GM23338 (cell line): Measurements from ENCODE around the gene PFDN4.

Experiments used
- CREB1 ChIP-seq: fragments of 250-450 bp; sonication (Bioruptor Pico); IDR thresholded peaks from 2 replicates; pipeline ENCODE4 v1.5.0; 2020; ENCODE audit warnings: low read depth, mild to moderate bottlenecking, moderate library complexity
- EZH2 ChIP-seq: fragments of 200-600 bp; sonication (generic); IDR thresholded peaks from one replicate; pipeline ENCODE4 v1.8.0; 2017; ENCODE audit warnings: antibody characterized with exemption, mild to moderate bottlenecking, low read depth; ENCODE audit not compliant: unreplicated experiment
- EZH2phosphoT487 ChIP-seq: fragments of 200-600 bp; sonication (generic); IDR thresholded peaks from one replicate; pipeline ENCODE4 v1.8.1; 2018; ENCODE audit warnings: antibody characterized with exemption; ENCODE audit not compliant: unreplicated experiment
- JUNB ChIP-seq: IDR thresholded peaks from one replicate; pipeline ENCODE4 v1.6.1; 2016; ENCODE audit warnings: antibody characterized with exemption; ENCODE audit not compliant: unreplicated experiment
- POLR2AphosphoS5 ChIP-seq: IDR thresholded peaks from 2 replicates; pipeline ENCODE4 v1.6.1; 2016; ENCODE audit warnings: antibody characterized with exemption, low read depth
- ZNF114 ChIP-seq: fragments of 250-450 bp; sonication (Bioruptor Pico); IDR thresholded peaks from 2 replicates; pipeline ENCODE4 v1.5.0; 2020; ENCODE audit warnings: mild to moderate bottlenecking, moderate library complexity
- TF ChIP-seq, protein P1 (sequence below), 2 experiments: fragments of 200-600 bp in 1 of 2; sonication (generic) in 1 of 2; conservative IDR thresholded peaks; 2 replicates each; pipeline versions ENCODE4 v1.5.1 to v1.6.1; 2016 to 2017; ENCODE audit warnings: antibody characterized with exemption in 2 of 2, low read depth in 2 of 2, mild to moderate bottlenecking in 2 of 2, moderate library complexity in 1 of 2
- TF ChIP-seq, protein P2 (sequence below): IDR thresholded peaks from one replicate; pipeline ENCODE4 v1.6.1; 2018; ENCODE audit warnings: antibody characterized with exemption; ENCODE audit not compliant: unreplicated experiment

DNA sequence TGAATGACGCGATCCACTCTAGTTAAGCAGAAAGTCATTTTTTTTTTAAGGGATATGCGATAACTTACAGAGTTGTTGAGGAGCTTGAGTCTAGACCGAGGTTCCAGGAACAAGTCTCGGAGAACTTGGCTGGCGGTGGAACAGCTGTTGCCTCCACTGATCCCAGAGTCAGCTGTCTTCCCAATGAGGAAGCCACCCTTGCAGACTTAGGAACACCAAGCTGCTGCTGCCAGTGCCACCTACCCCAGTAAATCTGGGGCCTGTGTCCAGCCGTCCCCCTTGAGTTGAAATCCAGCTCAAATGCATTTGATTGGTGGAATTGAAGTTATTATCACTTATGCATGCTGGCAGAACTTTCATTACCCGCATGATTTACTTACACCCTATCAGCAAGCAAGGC lies 6.7 kb downstream of the PFDN4 start:
- TF ChIP-seq, protein P1, sequence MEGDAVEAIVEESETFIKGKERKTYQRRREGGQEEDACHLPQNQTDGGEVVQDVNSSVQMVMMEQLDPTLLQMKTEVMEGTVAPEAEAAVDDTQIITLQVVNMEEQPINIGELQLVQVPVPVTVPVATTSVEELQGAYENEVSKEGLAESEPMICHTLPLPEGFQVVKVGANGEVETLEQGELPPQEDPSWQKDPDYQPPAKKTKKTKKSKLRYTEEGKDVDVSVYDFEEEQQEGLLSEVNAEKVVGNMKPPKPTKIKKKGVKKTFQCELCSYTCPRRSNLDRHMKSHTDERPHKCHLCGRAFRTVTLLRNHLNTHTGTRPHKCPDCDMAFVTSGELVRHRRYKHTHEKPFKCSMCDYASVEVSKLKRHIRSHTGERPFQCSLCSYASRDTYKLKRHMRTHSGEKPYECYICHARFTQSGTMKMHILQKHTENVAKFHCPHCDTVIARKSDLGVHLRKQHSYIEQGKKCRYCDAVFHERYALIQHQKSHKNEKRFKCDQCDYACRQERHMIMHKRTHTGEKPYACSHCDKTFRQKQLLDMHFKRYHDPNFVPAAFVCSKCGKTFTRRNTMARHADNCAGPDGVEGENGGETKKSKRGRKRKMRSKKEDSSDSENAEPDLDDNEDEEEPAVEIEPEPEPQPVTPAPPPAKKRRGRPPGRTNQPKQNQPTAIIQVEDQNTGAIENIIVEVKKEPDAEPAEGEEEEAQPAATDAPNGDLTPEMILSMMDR (conservative IDR thresholded peaks at IDR 0.05; ENCODE audit: low read depth in 2 of 2): no peak
- TF ChIP-seq, protein P2, sequence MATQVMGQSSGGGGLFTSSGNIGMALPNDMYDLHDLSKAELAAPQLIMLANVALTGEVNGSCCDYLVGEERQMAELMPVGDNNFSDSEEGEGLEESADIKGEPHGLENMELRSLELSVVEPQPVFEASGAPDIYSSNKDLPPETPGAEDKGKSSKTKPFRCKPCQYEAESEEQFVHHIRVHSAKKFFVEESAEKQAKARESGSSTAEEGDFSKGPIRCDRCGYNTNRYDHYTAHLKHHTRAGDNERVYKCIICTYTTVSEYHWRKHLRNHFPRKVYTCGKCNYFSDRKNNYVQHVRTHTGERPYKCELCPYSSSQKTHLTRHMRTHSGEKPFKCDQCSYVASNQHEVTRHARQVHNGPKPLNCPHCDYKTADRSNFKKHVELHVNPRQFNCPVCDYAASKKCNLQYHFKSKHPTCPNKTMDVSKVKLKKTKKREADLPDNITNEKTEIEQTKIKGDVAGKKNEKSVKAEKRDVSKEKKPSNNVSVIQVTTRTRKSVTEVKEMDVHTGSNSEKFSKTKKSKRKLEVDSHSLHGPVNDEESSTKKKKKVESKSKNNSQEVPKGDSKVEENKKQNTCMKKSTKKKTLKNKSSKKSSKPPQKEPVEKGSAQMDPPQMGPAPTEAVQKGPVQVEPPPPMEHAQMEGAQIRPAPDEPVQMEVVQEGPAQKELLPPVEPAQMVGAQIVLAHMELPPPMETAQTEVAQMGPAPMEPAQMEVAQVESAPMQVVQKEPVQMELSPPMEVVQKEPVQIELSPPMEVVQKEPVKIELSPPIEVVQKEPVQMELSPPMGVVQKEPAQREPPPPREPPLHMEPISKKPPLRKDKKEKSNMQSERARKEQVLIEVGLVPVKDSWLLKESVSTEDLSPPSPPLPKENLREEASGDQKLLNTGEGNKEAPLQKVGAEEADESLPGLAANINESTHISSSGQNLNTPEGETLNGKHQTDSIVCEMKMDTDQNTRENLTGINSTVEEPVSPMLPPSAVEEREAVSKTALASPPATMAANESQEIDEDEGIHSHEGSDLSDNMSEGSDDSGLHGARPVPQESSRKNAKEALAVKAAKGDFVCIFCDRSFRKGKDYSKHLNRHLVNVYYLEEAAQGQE: no peak
- TF ChIP-seq EZH2: no peak
- TF ChIP-seq POLR2AphosphoS5: no peak
- no peak for TF ChIP-seq CREB1 (CRISPR knock-in tag)
- TF ChIP-seq JUNB: no peak
- TF ChIP-seq EZH2phosphoT487: no peak
- no peak for TF ChIP-seq ZNF114 (CRISPR knock-in tag)
